Measurements from ENCODE around the gene TEX261. TPM values are rescaled to one million over a fixed set of nuclear protein-coding genes. Genes with fewer than 3 reads are reported as not detected.

The TEX261 gene
- total and polyA plus RNA-seq, 2 donors from 2014 or later, result 35.9 to 56.1 TPM

DNA sequence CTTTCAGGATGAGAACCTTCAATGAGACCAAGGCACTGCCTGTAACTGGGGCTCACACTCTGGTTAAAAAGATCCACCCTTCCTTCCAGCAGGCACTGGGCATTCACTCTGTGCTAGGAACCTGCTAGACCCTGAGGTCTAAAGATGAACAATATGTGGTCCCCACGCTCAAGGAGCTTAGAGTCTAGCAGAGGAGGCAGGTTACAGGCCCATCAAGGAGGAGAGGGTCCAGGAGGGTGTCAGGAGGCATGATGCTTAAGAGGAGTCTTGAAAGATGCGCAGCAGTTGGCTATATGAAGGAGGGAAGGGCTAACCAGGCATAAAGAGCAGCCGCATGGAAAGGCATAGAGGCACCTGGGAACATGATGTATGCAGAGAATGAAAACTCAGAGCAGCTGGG, 11.7 kb downstream of the TEX261 start:
- Histone ChIP-seq H3K27ac (ENCODE audit: low read depth in 2 of 2, low read length in 2 of 2) (no peak overlapping the region), H3K4me1 (ENCODE audit: control insufficient read depth in 2 of 3, insufficient read depth in 2 of 3, low read depth in 1 of 3, low read length in 3 of 3) (peaks cover 0 to 4% (median 2%) of the 10 kb centered on the region in 3 donors), H3K27me3 (ENCODE audit: control insufficient read depth, insufficient read depth, low read length) (no peaks in the 10 kb centered on the region), H3K9ac (ENCODE audit: low read length in 3 of 3) (no peak overlapping the region), H3K4me3 (ENCODE audit: low read length in 3 of 3) (no peak overlapping the region), H3K9me3 (ENCODE audit: control insufficient read depth in 2 of 3, insufficient read depth in 1 of 3, low read length in 3 of 3) (no peaks in the 10 kb centered on the region), H3K36me3 (ENCODE audit: control insufficient read depth in 2 of 3, insufficient read depth in 3 of 3, low read length in 3 of 3) (peaks cover 0 to 9% (median 2%) of the 10 kb centered on the region in 3 donors)
- TF ChIP-seq, protein P1, sequence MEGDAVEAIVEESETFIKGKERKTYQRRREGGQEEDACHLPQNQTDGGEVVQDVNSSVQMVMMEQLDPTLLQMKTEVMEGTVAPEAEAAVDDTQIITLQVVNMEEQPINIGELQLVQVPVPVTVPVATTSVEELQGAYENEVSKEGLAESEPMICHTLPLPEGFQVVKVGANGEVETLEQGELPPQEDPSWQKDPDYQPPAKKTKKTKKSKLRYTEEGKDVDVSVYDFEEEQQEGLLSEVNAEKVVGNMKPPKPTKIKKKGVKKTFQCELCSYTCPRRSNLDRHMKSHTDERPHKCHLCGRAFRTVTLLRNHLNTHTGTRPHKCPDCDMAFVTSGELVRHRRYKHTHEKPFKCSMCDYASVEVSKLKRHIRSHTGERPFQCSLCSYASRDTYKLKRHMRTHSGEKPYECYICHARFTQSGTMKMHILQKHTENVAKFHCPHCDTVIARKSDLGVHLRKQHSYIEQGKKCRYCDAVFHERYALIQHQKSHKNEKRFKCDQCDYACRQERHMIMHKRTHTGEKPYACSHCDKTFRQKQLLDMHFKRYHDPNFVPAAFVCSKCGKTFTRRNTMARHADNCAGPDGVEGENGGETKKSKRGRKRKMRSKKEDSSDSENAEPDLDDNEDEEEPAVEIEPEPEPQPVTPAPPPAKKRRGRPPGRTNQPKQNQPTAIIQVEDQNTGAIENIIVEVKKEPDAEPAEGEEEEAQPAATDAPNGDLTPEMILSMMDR (IDR thresholded peaks at IDR 0.05; ENCODE audit: borderline replicate concordance, extremely low read depth, insufficient read depth), result no peak
- intact Hi-C loops (cut with DNase I), result no loop called here
- FAIRE-seq (no peak), DNase-seq (peak in 1 of 5 donors; percentile 11)

DNA sequence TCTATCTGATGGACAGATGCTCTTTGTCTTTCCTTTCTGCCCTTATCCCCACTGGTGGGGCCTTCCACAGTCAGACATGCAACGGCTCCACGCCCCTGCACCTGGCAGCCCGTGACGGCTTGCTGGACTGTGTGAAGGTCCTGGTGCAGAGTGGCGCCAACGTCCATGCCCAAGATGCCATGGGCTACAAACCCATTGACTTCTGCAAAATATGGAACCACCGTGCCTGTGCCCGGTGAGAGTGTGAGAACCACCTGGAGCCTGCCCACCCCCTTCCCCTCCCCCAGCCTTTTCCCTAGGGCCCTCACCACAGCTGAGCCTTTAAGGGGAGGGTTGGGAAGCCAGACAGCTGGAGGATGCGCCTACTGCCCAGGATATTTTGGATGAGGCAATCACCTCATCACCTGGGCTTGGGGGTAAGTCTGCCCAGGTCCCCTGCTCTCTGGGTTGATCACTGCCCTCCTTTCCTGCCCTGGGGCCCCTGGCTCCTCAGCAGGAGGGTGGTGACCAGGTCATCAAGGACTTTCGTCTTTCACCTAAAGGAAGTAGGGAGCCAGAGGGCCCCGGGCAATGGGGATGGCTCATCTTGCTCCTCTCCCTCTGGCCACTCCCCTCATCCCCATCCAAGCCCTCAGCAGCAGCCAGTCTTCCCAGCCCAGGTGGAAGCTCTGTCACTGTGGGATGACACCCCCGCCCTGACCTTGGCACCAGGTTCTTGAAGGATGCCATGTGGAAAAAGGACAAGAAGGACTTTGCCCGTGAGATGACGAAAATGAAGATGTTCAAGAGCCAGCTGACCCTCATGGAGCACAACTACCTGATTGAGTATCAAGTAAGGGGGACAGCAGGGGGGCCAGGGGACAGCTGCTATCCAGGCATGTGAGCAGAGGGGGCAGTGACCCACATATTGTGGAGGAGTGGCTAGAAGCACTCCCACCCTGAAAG, 12.5 kb downstream of the TEX261 start:
- Histone ChIP-seq H3K9me3 (ENCODE audit: control insufficient read depth in 2 of 3, insufficient read depth in 1 of 3, low read length in 3 of 3) (no peaks in the 10 kb centered on the region), H3K27me3 (ENCODE audit: control insufficient read depth, insufficient read depth, low read length) (no peaks in the 10 kb centered on the region), H3K36me3 (ENCODE audit: control insufficient read depth in 2 of 3, insufficient read depth in 3 of 3, low read length in 3 of 3) (peaks cover 0 to 6% (median 0%) of the 10 kb centered on the region in 3 donors), H3K4me1 (ENCODE audit: control insufficient read depth in 2 of 3, insufficient read depth in 2 of 3, low read depth in 1 of 3, low read length in 3 of 3) (peaks cover 0 to 8% (median 8%) of the 10 kb centered on the region in 3 donors), H3K9ac (ENCODE audit: low read length in 3 of 3) (no peak overlapping the region), H3K27ac (ENCODE audit: low read depth in 2 of 2, low read length in 2 of 2) (no peak overlapping the region), H3K4me3 (ENCODE audit: low read length in 3 of 3) (no peak overlapping the region)
- peak in 1 of 5 donors; percentile 35 for DNase-seq
- FAIRE-seq, result no peak
- intact Hi-C loops (cut with DNase I), result no loop called here
- TF ChIP-seq, protein P1 (IDR thresholded peaks at IDR 0.05; ENCODE audit: borderline replicate concordance, extremely low read depth, insufficient read depth), result no peak

DNA sequence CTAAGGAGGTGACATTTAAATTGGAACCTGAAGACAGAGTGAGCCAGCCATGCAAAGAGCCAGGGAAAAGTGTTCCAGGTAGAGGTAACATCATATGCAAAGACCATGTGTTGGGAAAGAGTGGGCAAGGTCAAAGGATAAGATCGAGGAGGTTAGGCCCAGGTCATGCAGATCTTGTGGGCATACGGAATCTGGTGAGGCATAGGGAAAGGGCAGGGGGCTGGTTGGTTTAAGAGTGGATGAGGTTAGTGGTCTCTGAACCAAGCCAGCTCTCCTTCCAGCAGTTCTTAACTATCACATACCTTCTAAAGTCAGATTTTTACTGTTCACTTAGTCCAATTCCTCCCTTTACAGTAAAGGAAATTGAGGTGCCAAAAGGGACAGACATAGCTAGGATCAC, 13.3 kb downstream of the TEX261 start:
- FAIRE-seq (no peak), DNase-seq (peak in 1 of 5 donors; percentile 18)
- H3K4me1 ChIP-seq (ENCODE audit: control insufficient read depth in 2 of 3, insufficient read depth in 2 of 3, low read depth in 1 of 3, low read length in 3 of 3), result peaks cover 0 to 8% (median 8%) of the 10 kb centered on the region in 3 donors
- H3K9ac ChIP-seq (ENCODE audit: low read length in 3 of 3), result no peak overlapping the region
- H3K9me3 ChIP-seq (ENCODE audit: control insufficient read depth in 2 of 3, insufficient read depth in 1 of 3, low read length in 3 of 3), result no peaks in the 10 kb centered on the region
- no peak overlapping the region for H3K4me3 ChIP-seq (ENCODE audit: low read length in 3 of 3)
- H3K27ac ChIP-seq (ENCODE audit: low read depth in 2 of 2, low read length in 2 of 2), result no peak overlapping the region
- peaks cover 0 to 5% (median 0%) of the 10 kb centered on the region in 3 donors for H3K36me3 ChIP-seq (ENCODE audit: control insufficient read depth in 2 of 3, insufficient read depth in 3 of 3, low read length in 3 of 3)
- TF ChIP-seq, protein P1 (IDR thresholded peaks at IDR 0.05; ENCODE audit: borderline replicate concordance, extremely low read depth, insufficient read depth), result no peak
- H3K27me3 ChIP-seq (ENCODE audit: control insufficient read depth, insufficient read depth, low read length), result no peaks in the 10 kb centered on the region
- intact Hi-C loops (cut with DNase I), result no loop called here

All from kidney (tissue), 14 donors.